NCI-H1694 treated with DMSO at 0.1 percent for 48 hours (cell line): ENCODE data around the gene RPL39.
"Not testable (repeated sequence)": the region's sequence is repeated elsewhere in the genome, so short reads cannot be mapped to it uniquely, and the experiment has no call there.

Experiments
- DNase-seq: peaks from one replicate; lab custom pipeline; 2025; lab: John Stamatoyannopoulos, UW

Gene RPL39

GRCh38 chrX:119763181-119763580, 28.2 kb downstream of the RPL39 start:
- no peak for DNase-seq

DNA sequence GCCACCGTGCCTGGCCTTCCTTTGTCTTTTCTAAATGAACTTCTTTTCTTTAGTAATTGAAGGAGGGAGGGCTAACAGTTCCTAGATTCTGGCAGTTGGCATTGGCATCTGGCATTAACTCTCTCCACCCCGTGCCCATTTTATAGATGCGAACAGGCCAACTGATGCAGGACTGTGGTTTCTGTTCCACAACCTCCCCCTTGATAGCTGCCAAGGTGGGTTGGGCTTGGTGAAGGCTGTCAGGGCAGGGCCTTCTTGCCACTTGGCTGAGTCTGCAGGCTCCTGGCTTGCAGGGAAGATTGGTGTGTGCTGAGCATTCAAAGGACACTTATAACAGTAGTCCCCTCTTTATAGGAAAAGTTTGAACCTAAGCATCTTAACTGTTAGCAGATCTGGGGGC, 28.7 kb downstream of the RPL39 start:
- no peak for DNase-seq

DNA sequence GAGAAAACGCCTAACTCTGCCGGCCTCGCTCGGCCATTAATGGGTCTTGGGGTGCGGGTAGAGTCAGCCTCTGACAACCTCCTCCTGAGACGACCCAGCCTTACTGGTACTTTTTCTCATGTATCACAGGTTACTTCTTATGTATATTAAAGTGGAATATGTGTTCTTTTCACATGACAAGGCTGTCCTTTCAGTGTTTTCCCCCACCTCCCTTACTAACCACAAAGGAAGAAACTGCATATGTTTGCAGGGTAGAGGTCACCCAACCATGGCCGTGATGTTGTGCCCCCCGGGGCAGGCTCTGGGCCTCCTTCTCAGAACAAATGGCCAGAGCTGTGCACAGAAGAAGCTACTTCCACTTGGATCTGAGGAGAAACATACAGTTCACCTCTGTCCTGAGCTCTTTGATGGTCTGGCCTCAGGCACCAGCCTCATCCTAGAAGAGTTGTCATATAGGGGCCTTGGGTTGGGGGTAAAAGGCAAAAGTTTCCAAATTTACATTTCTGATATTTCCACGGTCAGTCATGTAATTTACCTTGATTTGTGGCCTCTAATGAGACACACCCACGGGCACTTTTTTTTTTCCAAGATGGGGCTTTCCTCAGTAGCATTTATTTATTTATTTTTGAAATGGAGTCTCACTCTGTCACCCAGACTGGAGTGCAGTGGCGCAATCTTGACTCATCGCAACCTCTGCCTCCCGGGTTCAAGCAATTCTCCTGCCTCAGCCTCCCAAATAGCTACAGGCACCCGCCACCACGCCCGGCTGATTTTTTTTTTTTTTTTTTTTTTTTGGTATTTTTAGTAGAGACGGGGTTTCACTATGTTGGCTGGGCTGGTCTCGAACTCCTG, 31.2 kb downstream of the RPL39 start:
- DNase-seq = no peak

DNA sequence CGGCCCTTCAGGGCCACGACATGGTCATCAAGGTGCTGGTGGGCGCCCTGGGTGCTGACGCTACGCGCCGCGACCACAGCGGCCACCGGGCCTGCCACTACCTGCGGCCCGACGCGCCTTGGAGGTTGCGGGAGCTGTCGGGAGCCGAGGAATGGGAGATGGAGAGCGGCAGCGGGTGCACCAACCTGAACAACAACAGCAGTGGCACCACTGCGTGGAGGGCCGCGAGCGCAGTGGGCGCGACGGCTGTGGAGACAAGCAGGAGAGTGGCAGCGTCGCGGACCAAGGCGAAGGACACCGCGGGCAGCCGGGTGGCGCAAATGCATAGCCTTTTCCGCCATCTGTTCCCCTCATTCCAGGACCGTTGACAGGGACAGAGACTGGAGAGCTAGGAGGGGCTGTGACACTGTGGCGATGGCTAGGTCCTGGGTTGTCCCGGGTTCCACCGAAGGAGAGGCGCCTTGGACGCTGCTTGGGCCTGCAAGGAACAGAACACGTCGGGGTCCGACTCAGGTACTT, 32.1 kb downstream of the RPL39 start:
- DNase-seq = no peak

DNA sequence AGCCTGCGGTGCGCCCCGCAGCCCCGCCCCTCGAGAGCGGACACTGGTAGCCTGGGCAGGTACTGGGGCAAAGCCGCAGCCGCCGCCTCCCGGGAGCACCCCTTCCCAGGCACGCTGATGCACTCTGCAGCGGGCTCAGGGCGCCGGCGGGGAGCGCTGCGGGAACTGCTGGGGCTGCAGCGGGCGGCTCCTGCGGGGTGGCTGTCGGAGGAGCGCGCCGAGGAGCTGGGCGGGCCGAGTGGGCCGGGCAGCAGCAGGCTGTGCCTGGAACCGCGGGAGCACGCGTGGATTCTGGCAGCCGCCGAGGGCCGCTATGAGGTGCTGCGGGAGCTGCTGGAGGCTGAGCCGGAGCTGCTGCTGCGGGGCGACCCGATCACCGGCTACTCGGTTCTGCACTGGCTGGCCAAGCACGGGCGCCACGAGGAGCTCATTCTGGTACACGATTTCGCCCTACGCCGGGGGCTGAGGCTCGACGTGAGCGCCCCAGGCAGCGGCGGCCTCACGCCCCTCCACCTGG, 32.6 kb downstream of the RPL39 start:
- DNase-seq = no peak

DNA sequence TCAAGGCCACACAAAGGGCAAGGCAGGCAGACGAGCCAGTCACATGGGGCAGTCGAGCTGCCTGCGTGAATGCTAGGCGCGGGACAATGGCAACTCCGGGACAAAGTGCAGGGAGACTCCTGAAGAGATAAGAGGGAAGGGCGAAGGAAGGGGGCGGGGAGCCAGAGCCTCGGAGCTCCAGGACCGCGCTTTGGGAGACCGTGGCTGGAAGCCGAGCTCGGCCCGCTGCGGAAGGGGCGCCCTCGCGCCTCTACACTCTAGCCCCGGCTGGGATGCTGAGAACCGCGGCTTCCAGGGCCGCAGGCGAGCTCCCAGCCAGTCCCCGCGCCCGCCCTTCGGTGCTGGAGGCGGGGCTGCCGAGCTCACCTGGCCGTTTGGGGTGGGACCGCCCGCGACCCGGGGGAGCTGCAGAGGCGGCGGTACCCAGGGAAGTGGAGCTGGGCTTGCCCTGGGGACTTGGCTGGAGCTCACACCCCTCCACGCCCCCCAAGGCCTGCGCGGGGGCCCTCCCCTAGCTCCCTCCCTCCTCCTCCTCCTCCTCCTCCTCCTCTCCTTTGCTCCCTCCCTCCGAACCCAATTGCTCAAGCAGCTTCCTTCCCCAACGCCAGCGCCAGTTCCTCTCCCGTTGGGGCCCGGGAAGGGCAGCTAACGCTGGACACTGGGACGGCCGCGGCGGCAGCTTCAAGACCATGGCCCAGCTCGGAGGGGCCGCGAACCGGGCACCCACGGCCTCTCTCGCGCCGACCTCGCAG, 33.3 kb downstream of the RPL39 start, which contains the start of gene SOWAHD:
TSS of gene SOWAHD (plus strand) at position 610 of the 752 bp plus-strand sequence. CDS start at position 690, 80 bp downstream.
- DNase-seq = no peak

GRCh38 chrX:119757646-119757978, 33.8 kb downstream of the RPL39 start:
- no peak for DNase-seq

DNA sequence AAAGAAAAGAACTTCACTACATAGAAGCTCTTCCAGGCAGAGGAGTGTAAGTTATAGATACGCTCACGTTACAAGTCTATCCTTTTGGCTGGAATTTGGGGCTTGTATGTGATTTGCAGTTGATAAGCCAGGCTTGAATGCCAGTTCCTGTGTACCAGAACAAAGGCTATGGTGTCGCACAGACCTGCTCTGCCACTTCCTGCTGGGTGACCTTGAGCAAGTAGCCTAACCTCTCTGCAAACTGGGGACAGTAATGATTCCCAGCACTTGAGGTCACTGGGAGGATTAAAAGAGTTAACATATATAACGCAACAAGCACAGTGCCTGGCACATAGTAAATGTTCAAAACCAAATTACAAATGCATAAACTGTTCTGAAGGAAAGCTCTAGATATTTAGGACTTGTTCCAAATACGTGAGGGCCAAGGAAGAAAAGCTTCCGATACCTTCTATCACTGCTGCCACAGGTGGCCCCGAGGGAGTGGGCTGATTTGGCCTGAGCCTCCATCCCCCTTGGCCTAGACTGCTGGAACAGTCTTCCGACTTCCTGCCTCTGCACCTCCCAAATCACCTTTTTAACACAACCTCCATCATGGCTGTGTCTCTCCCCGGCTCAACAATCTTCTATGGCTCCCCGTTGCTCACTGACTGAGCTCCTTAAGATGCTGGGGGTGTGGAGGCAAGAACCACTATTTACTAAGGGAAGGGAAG, 34.3 kb downstream of the RPL39 start:
- no peak for DNase-seq

- DNase-seq = no peak
Observed at GRCh38 chrX:119755981-119756533, 35.4 kb downstream of the RPL39 start.

GRCh38 chrX:119753639-119754257, 37.7 kb downstream of the RPL39 start:
- peak; percentile 17 for DNase-seq

DNA sequence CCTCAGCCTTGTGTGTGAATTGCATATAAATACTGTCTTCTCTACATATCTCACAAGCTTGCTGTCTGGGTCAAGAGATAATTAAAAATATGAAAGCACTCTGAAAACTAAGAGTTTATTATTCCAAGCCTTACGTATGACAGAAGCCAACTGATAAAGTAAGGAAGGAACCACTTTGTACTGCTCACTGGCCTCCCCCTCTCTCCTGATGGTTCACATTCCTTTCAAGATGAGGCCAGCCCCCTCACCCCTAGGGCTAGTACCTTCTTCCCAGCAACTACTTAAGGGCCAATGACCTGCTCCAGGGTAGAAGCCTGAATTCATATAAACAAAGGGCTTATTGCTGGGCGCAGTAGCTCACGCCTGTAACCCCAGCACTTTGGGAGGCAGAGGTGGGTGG, 38.4 kb downstream of the RPL39 start:
- no peak for DNase-seq

DNA sequence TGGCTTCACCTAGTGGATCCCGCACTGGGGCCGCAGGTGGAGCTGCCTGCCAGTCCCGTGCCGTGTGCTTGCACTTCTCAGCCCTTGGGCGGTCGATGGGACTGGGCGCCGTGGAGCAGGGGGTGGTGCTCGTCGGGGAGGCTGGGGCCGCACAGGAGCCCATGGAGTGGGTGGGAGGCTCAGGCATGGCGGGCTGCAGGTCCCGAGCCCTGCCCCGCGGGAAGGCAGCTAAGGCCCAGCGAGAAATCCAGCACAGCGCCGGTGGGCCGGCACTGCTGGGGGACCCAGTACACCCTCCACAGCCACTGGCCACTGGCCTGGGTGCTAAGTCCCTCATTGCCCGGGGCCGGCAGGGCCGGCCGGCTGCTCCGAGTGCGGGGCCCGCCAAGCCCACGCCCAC, 40.7 kb downstream of the RPL39 start:
- DNase-seq = not testable (repeated sequence)

GRCh38 chrX:119750131-119750530, 41.3 kb downstream of the RPL39 start:
- DNase-seq = not testable (repeated sequence)

DNA sequence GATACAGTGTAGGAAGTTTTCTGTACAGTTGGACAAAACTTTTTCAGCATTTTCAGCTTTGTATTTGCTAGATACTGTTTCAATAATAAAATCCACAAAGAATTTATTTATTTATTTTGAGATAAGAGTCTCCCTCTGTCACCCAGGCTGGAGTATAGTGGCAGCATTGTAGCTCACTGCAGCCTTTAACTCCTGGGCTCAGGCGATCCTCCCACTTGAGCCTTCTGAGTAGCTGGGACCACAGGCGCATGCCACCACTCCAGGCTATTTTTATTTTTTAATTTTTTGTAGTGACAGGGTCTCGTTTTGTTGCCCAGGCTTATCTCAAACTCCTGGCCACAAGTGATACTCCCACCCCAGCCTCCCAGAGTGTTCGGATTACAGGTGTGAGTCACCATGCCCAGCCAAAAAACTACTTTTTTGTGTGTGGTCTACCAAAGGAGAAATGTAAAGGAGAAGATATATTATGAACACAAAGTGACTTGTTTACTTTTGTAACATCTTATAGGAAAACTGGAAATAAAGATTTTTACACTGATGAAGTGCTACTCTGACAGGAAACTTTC, 46.1 kb downstream of the RPL39 start:
- DNase-seq = no peak

DNA sequence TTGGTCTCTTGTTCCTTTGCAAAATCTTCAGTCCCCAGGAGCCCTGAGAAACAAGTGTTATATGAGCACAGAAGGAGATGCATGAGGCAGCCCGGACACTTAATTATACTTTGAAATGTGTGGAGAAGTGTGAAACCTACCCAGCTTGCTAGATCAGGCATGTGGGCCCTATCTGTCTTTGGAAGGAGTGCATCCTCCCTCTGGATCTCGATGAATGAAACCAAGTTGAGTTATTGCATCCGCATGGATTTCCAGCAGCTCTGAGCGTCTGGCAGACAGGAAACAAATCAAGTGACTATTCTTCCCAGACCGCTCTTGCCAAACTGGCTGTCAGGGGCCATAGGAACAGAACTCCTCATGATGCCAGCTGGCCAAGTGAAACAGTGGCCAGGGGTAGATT, 52.7 kb downstream of the RPL39 start:
- DNase-seq = no peak
